ENCODE data around the gene GBP4. TPM values are rescaled to one million over a fixed set of nuclear protein-coding genes. Genes with fewer than 3 reads are reported as not detected.

GBP4 gene
- total and polyA plus RNA-seq, 2 experiments from 2014 or later = 0.03 TPM; not detected in 1

GRCh38 chr1:89149976-89150375 lies 48.8 kb downstream of the GBP4 start:
- no peak for DNase-seq (ENCODE audit: low spot score)
- H3K27me3 ChIP-seq (ENCODE audit: insufficient read depth) = no peaks in the 10 kb centered on the region
- no peaks in the 10 kb centered on the region for H3K36me3 ChIP-seq (ENCODE audit: insufficient read depth)
- no peak overlapping the region for H3K27ac ChIP-seq (ENCODE audit: low read depth)
- Mint-ChIP-seq H3K4me1 (no peaks in the 10 kb centered on the region), H3K27ac (no peak overlapping the region), H3K9me3 (no peaks in the 10 kb centered on the region), H3K27me3 (ENCODE audit: insufficient read depth, low read depth, poor library complexity) (no peaks in the 10 kb centered on the region), H3K4me3 (no peak overlapping the region), H3K36me3 (ENCODE audit: low read depth) (no peaks in the 10 kb centered on the region)
- H3K4me2 ChIP-seq = no peak overlapping the region
- ATAC-seq = no peak
- no peaks in the 10 kb centered on the region for H4K20me1 ChIP-seq (replicated peaks; ENCODE audit: insufficient read depth)
- H3K4me3 ChIP-seq = no peak overlapping the region
- H2AFZ ChIP-seq = no peak overlapping the region
- no peaks in the 10 kb centered on the region for H3K4me1 ChIP-seq (ENCODE audit: insufficient read depth)
- no peaks in the 10 kb centered on the region for H3F3A ChIP-seq (replicated peaks; ENCODE audit: low read depth)
- TF ChIP-seq ZNF114 (CRISPR knock-in tag; IDR thresholded peaks at IDR 0.05) = no peak
- TF ChIP-seq STAT1 (IDR thresholded peaks at IDR 0.05; ENCODE audit: unreplicated experiment) = no peak
- no peak for TF ChIP-seq NANOG (IDR thresholded peaks at IDR 0.05; ENCODE audit: borderline replicate concordance)
- TF ChIP-seq JUNB (IDR thresholded peaks at IDR 0.05; ENCODE audit: unreplicated experiment) = no peak
- no peak for TF ChIP-seq POLR2AphosphoS5 (IDR thresholded peaks at IDR 0.05; ENCODE audit: low read depth)
- no peak for TF ChIP-seq EZH2phosphoT487 (IDR thresholded peaks at IDR 0.05; ENCODE audit: unreplicated experiment)
- TF ChIP-seq ETS1 (IDR thresholded peaks at IDR 0.05) = no peak
- no peak for TF ChIP-seq ZNF331 (CRISPR knock-in tag; IDR thresholded peaks at IDR 0.05; ENCODE audit: low read depth)
- TF ChIP-seq CTCF (conservative IDR thresholded peaks at IDR 0.05; ENCODE audit: low read depth in 2 of 2) = no peak
- TF ChIP-seq CREB1 (CRISPR knock-in tag; IDR thresholded peaks at IDR 0.05; ENCODE audit: low read depth) = no peak
- no peak for TF ChIP-seq REST (IDR thresholded peaks at IDR 0.05; ENCODE audit: unreplicated experiment)
- no peak for TF ChIP-seq EZH2 (IDR thresholded peaks at IDR 0.05; ENCODE audit: low read depth, unreplicated experiment)
- no peak for TF ChIP-seq ZNF462 (CRISPR knock-in tag; IDR thresholded peaks at IDR 0.05)
- no peaks in the 10 kb centered on the region for H3K79me2 ChIP-seq (replicated peaks; ENCODE audit: insufficient read depth)
- H3K9me2 ChIP-seq (ENCODE audit: insufficient read depth) = no peaks in the 10 kb centered on the region
